ENCODE data around the gene ENO1. TPM values are rescaled to one million over a fixed set of nuclear protein-coding genes. Genes with fewer than 3 reads are reported as not detected.

ENO1 gene
- total and polyA plus RNA-seq, 10 of the 15 experiments (the other 5 are each of a cell fraction or from before 2014, with no cell fraction given) = 1,850 to 4,219 (median 2,331) TPM

GRCh38 chr1:8847990-8848389, 30.5 kb downstream of the ENO1 start:
- Histone ChIP-seq H3K27ac (ENCODE audit: control insufficient read depth, insufficient read depth) (no peak overlapping the region), H3K4me3 (no peak overlapping the region), H3K4me2 (ENCODE audit: control insufficient read depth, insufficient read depth) (no peak overlapping the region), H3K9me3 (replicated peaks; ENCODE audit: control insufficient read depth, insufficient read depth, low read length) (no peaks in the 10 kb centered on the region; the same call in 2 of the 3 replicates), H3K4me1 (ENCODE audit: control insufficient read depth, insufficient read depth, low read length) (peaks cover 2% of the 10 kb centered on the region; the same call in 1 of the 2 replicates), H2AFZ (ENCODE audit: control insufficient read depth, low read depth, low read length) (no peak overlapping the region), H3K36me3 (ENCODE audit: control insufficient read depth in 2 of 2, insufficient read depth in 2 of 2, low read length in 1 of 2) (no peaks in the 10 kb centered on the region), H4K20me1 (ENCODE audit: control insufficient read depth, insufficient read depth) (no peaks in the 10 kb centered on the region), H3K9ac (ENCODE audit: control insufficient read depth, insufficient read depth, low read length) (no peak overlapping the region), H3K27me3 (replicated peaks in 1 of 2; ENCODE audit: control insufficient read depth in 2 of 2, insufficient read depth in 2 of 2, low read length in 1 of 2) (no peaks in the 10 kb centered on the region), H3K79me2 (ENCODE audit: control insufficient read depth, insufficient read depth, low read length) (peaks cover 1% of the 10 kb centered on the region; the same call in 1 of the 2 replicates)
- WGBS (ENCODE audit: insufficient coverage, insufficient replicate concordance, low lambda C conversion rate, missing lambda C conversion rate) = 54% methylated on average over 5 of the region's 5 CpGs
- DNase-seq (ENCODE audit: low read depth, low spot score) (no peak), ATAC-seq (peak; percentile 13; the same call in 1 of the 3 replicates), FAIRE-seq (no peak)
- in situ Hi-C loops (cut with MboI) (no loop called here), intact Hi-C loops (cut with micrococcal nuclease; ENCODE audit: unreplicated experiment) (loop anchor here (2.0 kb wide), 1 partner anchor 119 kb away; no protein-coding TSS in a partner anchor)
- 0 out of 2 replicates have a peak, but pooled peaks have one; percentile 14 for TF ChIP-seq RUNX3 (IDR thresholded peaks at IDR 0.05; ENCODE audit: low read length)
- no peak for TF ChIP-seq ZNF384 (IDR thresholded peaks at IDR 0.05; ENCODE audit: borderline replicate concordance, low read depth, low read length)
- no peak for TF ChIP-seq CBX5 (IDR thresholded peaks at IDR 0.05; ENCODE audit: low read depth)
- no peak for TF ChIP-seq ZBTB33 (IDR thresholded peaks at IDR 0.05)
- TF ChIP-seq NBN (IDR thresholded peaks at IDR 0.05) = no peak
- POLR2A ChIA-PET = interaction anchor here (0.5 to 2.1 kb wide), 6 partner anchors 14 to 750 kb away, joined by 3 to 5 read pairs (median 4); no protein-coding TSS in a partner anchor
- SMC1A ChIA-PET (ENCODE audit: uncharacterized antibody, unreplicated experiment) = interaction anchor here (0.7 to 5.8 kb wide), 28 partner anchors 8 to 470 kb away, joined by 3 to 101 read pairs (median 5); partner anchors contain the start of gene ENO1
- RAD21 ChIA-PET (ENCODE audit: unreplicated experiment) = interaction anchor here (1.0 to 4.4 kb wide), 33 partner anchors 9 to 833 kb away, joined by 3 to 88 read pairs (median 5); partner anchors contain the start of gene ENO1
- no TSS peak for BruUV-seq (replicated peaks)
- CTCF ChIA-PET = interaction anchor here (0.6 to 7.9 kb wide), 65 partner anchors 8 to 833 kb away, joined by 3 to 143 read pairs (median 6); no protein-coding TSS in a partner anchor

Data from GM12878 (cell line).